AG10803 (cell line): ENCODE results near the gene FBXW8.
A peak's percentile ranks its signal among the peaks of the same experiment; 100 is the strongest.

ENCODE experiments used
- DNase-seq: peaks from one replicate; pipeline ENCODE4 v3.0.0; 2010; ENCODE audit warnings: low read depth
- H3K4me3 ChIP-seq: 2 replicates; pipeline ENCODE4 v1.5.1; 2011; ENCODE audit warnings: mild to moderate bottlenecking, low read length, control low read depth
- CTCF ChIP-seq: conservative IDR thresholded peaks from 2 replicates; pipeline ENCODE4 v1.5.1; 2011; ENCODE audit warnings: mild to moderate bottlenecking, low read length, control low read depth, inconsistent platforms

FBXW8 gene

GRCh38 chr12:116980083-116980482 is 69.3 kb downstream of the FBXW8 start:
- DNase-seq = no peak
- TF ChIP-seq CTCF = no peak
- H3K4me3 ChIP-seq = no peak overlapping the region

- TF ChIP-seq CTCF = no peak
- DNase-seq = peak; percentile 94
- H3K4me3 ChIP-seq = peak overlapping the region; percentile 37
These were observed 72.2 kb downstream of the FBXW8 start for GRCh38 chr12:116982791-116983411.

GRCh38 chr12:116984098-116984497 is 73.3 kb downstream of the FBXW8 start:
- TF ChIP-seq CTCF = no peak
- no peak for DNase-seq

GRCh38 chr12:116990329-116990728 is 79.6 kb downstream of the FBXW8 start:
- DNase-seq = no peak
- no peak for TF ChIP-seq CTCF
- H3K4me3 ChIP-seq = no peak overlapping the region

More at GRCh38 chr12:116984098-116984497, 73.3 kb downstream of the FBXW8 start:
- H3K4me3 ChIP-seq = no peak overlapping the region

- TF ChIP-seq CTCF = no peak
- DNase-seq = peak; percentile 74
- H3K4me3 ChIP-seq = no peak overlapping the region
These were observed 80.5 kb downstream of the FBXW8 start for GRCh38 chr12:116990971-116991966.

GRCh38 chr12:116996093-116996492 is 85.3 kb downstream of the FBXW8 start:
- no peak overlapping the region for H3K4me3 ChIP-seq
- DNase-seq = no peak
- TF ChIP-seq CTCF = no peak
